GM18502 (cell line): ENCODE data around the gene AKAP12.
"Not testable (repeated sequence)": the region's sequence is repeated elsewhere in the genome, so short reads cannot be mapped to it uniquely, and the experiment has no call there.

ENCODE experiments used
- ATAC-seq: cut with Tn5 transposase; IDR thresholded peaks from one replicate; pipeline ENCODE4 v1.9.1; 2021; ENCODE audit warnings: mild to moderate bottlenecking; ENCODE audit not compliant: unreplicated experiment, poor library complexity

Gene AKAP12

GRCh38 chr6:151330130-151330696 lies 90.4 kb downstream of the AKAP12 start:
- no peak for ATAC-seq

- no peak for ATAC-seq
Measured at GRCh38 chr6:151335930-151336329, 96.2 kb downstream of the AKAP12 start.

GRCh38 chr6:151338651-151339200 lies 99.0 kb downstream of the AKAP12 start:
- no peak for ATAC-seq

- no peak for ATAC-seq
Measured at GRCh38 chr6:151339369-151339768, 99.6 kb downstream of the AKAP12 start.

GRCh38 chr6:151340219-151340978 lies 100.6 kb downstream of the AKAP12 start:
- ATAC-seq: no peak

GRCh38 chr6:151341476-151342195 lies 101.9 kb downstream of the AKAP12 start:
- ATAC-seq: no peak

- not testable (repeated sequence) for ATAC-seq
Measured at GRCh38 chr6:151342750-151343149, 103.0 kb downstream of the AKAP12 start.

GRCh38 chr6:151349651-151350270 lies 110.0 kb downstream of the AKAP12 start:
- ATAC-seq: no peak

- ATAC-seq: no peak
Measured at GRCh38 chr6:151350442-151351145, 110.8 kb downstream of the AKAP12 start.

GRCh38 chr6:151351146-151351700 lies 111.5 kb downstream of the AKAP12 start:
- ATAC-seq: no peak

- no peak for ATAC-seq
Measured at GRCh38 chr6:151351731-151352130, 112.0 kb downstream of the AKAP12 start.

GRCh38 chr6:151352410-151353396 lies 112.9 kb downstream of the AKAP12 start:
- ATAC-seq: no peak

GRCh38 chr6:151353795-151354194 lies 114.0 kb downstream of the AKAP12 start:
- ATAC-seq: no peak

- ATAC-seq: not testable (repeated sequence)
Measured at GRCh38 chr6:151356983-151357382, 117.2 kb downstream of the AKAP12 start.

GRCh38 chr6:151357758-151358436 lies 118.1 kb downstream of the AKAP12 start:
- ATAC-seq: no peak

GRCh38 chr6:151358475-151358874 lies 118.7 kb downstream of the AKAP12 start:
- ATAC-seq: no peak

GRCh38 chr6:151359486-151359885 lies 119.7 kb downstream of the AKAP12 start:
- ATAC-seq: no peak

- no peak for ATAC-seq
Measured at GRCh38 chr6:151365233-151365632, 125.5 kb downstream of the AKAP12 start.
